ENCODE results near the gene UNC13D. TPM values are rescaled to one million over a fixed set of nuclear protein-coding genes. Genes with fewer than 3 reads are reported as not detected.

Gene UNC13D
- polyA plus RNA-seq, 1 donor from 2014 or later, result 1.2 TPM

- peaks cover 18% of the 10 kb centered on the region for H3F3A ChIP-seq (ENCODE audit: insufficient read depth, low read length, poor library complexity, severe bottlenecking)
- H2AFZ ChIP-seq (ENCODE audit: low read depth, low read length), result no peak overlapping the region
- no peaks in the 10 kb centered on the region for H3K9me3 ChIP-seq (ENCODE audit: low read length)
- no peak overlapping the region for H3K4me2 ChIP-seq (ENCODE audit: low read length)
- TF ChIP-seq CTCF (IDR thresholded peaks at IDR 0.05; ENCODE audit: poor library complexity, severe bottlenecking) (peak; percentile 65), POLR2AphosphoS5 (IDR thresholded peaks at IDR 0.05) (no peak), SMC3 (conservative IDR thresholded peaks at IDR 0.05; ENCODE audit: poor library complexity) (no peak)
- no peak overlapping the region for H3K9ac ChIP-seq (ENCODE audit: low read length)
- H3K79me2 ChIP-seq (replicated peaks; ENCODE audit: insufficient read depth, low read length), result peaks cover 28% of the 10 kb centered on the region
- no peak overlapping the region for H3K4me3 ChIP-seq (ENCODE audit: low read length)
- H3K27ac ChIP-seq (ENCODE audit: low read length), result peak overlapping the region; percentile 98
- H4K20me1 ChIP-seq (ENCODE audit: insufficient read depth), result peaks cover 13% of the 10 kb centered on the region
- no peaks in the 10 kb centered on the region for H3K27me3 ChIP-seq (ENCODE audit: insufficient read depth, low read depth, low read length)
- H3K36me3 ChIP-seq (ENCODE audit: insufficient read depth, low read length), result peaks cover 6% of the 10 kb centered on the region
- no peaks in the 10 kb centered on the region for H3K9me2 ChIP-seq (ENCODE audit: insufficient read depth, low read length)
Observed at GRCh38 chr17:75783069-75783783, 61.0 kb downstream of the UNC13D start.

- Histone ChIP-seq H3K27me3 (ENCODE audit: insufficient read depth, low read depth, low read length) (no peaks in the 10 kb centered on the region), H3K36me3 (ENCODE audit: insufficient read depth, low read length) (peaks cover 8% of the 10 kb centered on the region), H3K4me2 (ENCODE audit: low read length) (peak overlapping the region; percentile 66), H2AFZ (ENCODE audit: low read depth, low read length) (peak overlapping the region; percentile 35), H4K20me1 (ENCODE audit: insufficient read depth) (peaks cover 41% of the 10 kb centered on the region), H3K9ac (ENCODE audit: low read length) (peak overlapping the region; percentile 55), H3K27ac (ENCODE audit: low read length) (peak overlapping the region; percentile 90), H3F3A (ENCODE audit: insufficient read depth, low read length, poor library complexity, severe bottlenecking) (peaks cover 16% of the 10 kb centered on the region), H3K9me2 (ENCODE audit: insufficient read depth, low read length) (no peaks in the 10 kb centered on the region), H3K9me3 (ENCODE audit: low read length) (no peaks in the 10 kb centered on the region), H3K4me3 (ENCODE audit: low read length) (peak overlapping the region; percentile 96), H3K79me2 (replicated peaks; ENCODE audit: insufficient read depth, low read length) (peaks cover 40% of the 10 kb centered on the region)
- TF ChIP-seq RAD21 (conservative IDR thresholded peaks at IDR 0.05) (no peak), EZH2 (IDR thresholded peaks at IDR 0.05; ENCODE audit: borderline replicate concordance, insufficient read depth, low read length, poor library complexity, severe bottlenecking) (no peak), REST (IDR thresholded peaks at IDR 0.05; ENCODE audit: borderline replicate concordance) (no peak), SMC3 (conservative IDR thresholded peaks at IDR 0.05; ENCODE audit: poor library complexity) (no peak), CTCF (IDR thresholded peaks at IDR 0.05; ENCODE audit: poor library complexity, severe bottlenecking) (no peak)
Observed at GRCh38 chr17:75779987-75780889, 64.0 kb downstream of the UNC13D start.
